Vagina (tissue), 2 donors: ENCODE data around the gene STING1. TPM values are rescaled to one million over a fixed set of nuclear protein-coding genes. Genes with fewer than 3 reads are reported as not detected.

Experiments used
- DNase-seq, 2 donors: peaks; one replicate each; pipeline ENCODE4 v3.0.0-alpha.2; 2017; ENCODE audit errors: extremely low spot score in 2 of 2
- H3K27ac ChIP-seq: fragments of 200-600 bp; sonication (generic); one replicate; pipeline ENCODE4 v1.5.1; 2019
- H3K27me3 ChIP-seq: fragments of 200-600 bp; sonication (generic); one replicate; pipeline ENCODE4 v1.5.1; 2019
- H3K36me3 ChIP-seq, 2 donors: fragments of 200-600 bp; sonication (generic); one replicate each; pipeline ENCODE4 v1.5.1; 2017 to 2019
- H3K4me1 ChIP-seq: fragments of 200-600 bp; sonication (generic); one replicate; pipeline ENCODE4 v1.5.1; 2019
- H3K4me3 ChIP-seq, 2 donors: fragments of 200-600 bp; sonication (generic); 1 replicate in 1 of 2; 2 replicates in 1 of 2; pipeline ENCODE4 v1.5.1; 2016 to 2019
- H3K9me3 ChIP-seq: fragments of 200-600 bp; sonication (generic); one replicate; pipeline ENCODE4 v1.5.1; 2019
- CTCF ChIP-seq, 3 experiments: fragments of 450-650 bp in 2 of 3; fragments of 200-600 bp in 1 of 3; sonication (generic) in 1 of 3; IDR thresholded peaks; one replicate each; pipeline ENCODE4 v1.5.1; 2017 to 2019; ENCODE audit warnings: antibody characterized with exemption in 3 of 3, mild to moderate bottlenecking in 2 of 3, moderate library complexity in 2 of 3
- POLR2A ChIP-seq, 2 donors: fragments of 450-650 bp; IDR thresholded peaks; one replicate each; pipeline ENCODE4 v1.6.1; 2017; ENCODE audit warnings: antibody characterized with exemption in 2 of 2, mild to moderate bottlenecking in 2 of 2, moderate library complexity in 2 of 2
- POLR2AphosphoS5 ChIP-seq, 2 donors: sonication (generic); formaldehyde crosslinking; IDR thresholded peaks; one replicate each; pipeline ENCODE4 v1.9.0; 2017; ENCODE audit warnings: antibody characterized with exemption in 2 of 2, mild to moderate bottlenecking in 2 of 2, low read depth in 1 of 2; ENCODE audit not compliant: insufficient read depth in 1 of 2
- intact Hi-C: fragments of 100-400 bp; cut with DNase I; formaldehyde crosslinking; loops from one replicate; pipeline ENCODE4 v1.15.1; 2023
- total RNA-seq: library from RNA; depleted of rRNA; stranded (reverse); fragments of >200 nt; gene quantifications from one replicate; pipeline ENCODE4 v1.2.3, GENCODE V29; 2016

STING1 gene
- total RNA-seq, 1 donor from 2014 or later: 103 TPM

DNA sequence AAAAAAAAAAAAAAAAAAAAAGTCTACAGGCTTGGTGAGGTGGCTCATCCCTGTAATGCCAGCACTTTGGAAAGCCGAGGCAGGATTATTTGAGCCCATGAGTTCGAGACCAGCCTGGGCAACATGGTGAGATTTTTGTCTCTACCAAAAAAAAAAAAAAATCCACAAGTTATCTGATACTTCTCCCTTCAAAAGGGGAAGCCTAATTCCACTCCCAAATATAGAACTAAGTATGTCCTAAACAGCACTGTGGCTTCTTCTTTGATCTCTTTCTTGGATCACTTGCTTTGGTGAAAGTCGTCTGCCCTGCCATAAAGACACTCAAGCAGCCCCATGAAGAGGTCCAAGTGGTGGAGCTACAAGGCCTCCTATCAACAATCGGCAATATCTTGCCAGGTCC, 18.8 kb upstream of the STING1 start:
- H3K27ac ChIP-seq: no peak overlapping the region
- no peak for DNase-seq
- no peaks in the 10 kb centered on the region for H3K27me3 ChIP-seq
- intact Hi-C loops: no loop called here
- TF ChIP-seq POLR2A (IDR thresholded peaks at IDR 0.05): no peak
- no peak for TF ChIP-seq CTCF (IDR thresholded peaks at IDR 0.05)
- no peak for TF ChIP-seq POLR2AphosphoS5 (IDR thresholded peaks at IDR 0.05; ENCODE audit: insufficient read depth in 1 of 2, low read depth in 1 of 2)
- H3K36me3 ChIP-seq: no peaks in the 10 kb centered on the region
- H3K4me1 ChIP-seq: no peaks in the 10 kb centered on the region
- no peaks in the 10 kb centered on the region for H3K9me3 ChIP-seq
- H3K4me3 ChIP-seq: no peak overlapping the region

GRCh38 chr5:139495638-139496435, 13.3 kb upstream of the STING1 start:
- intact Hi-C loops: no loop called here
- Histone ChIP-seq H3K4me3 (no peak overlapping the region), H3K36me3 (no peaks in the 10 kb centered on the region), H3K27ac (no peak overlapping the region), H3K9me3 (no peaks in the 10 kb centered on the region), H3K27me3 (no peaks in the 10 kb centered on the region), H3K4me1 (peaks cover 21% of the 10 kb centered on the region)
- DNase-seq: no peak
- TF ChIP-seq POLR2AphosphoS5 (IDR thresholded peaks at IDR 0.05; ENCODE audit: insufficient read depth in 1 of 2, low read depth in 1 of 2) (peak in 1 of 2 donors; percentile 53), CTCF (IDR thresholded peaks at IDR 0.05) (no peak), POLR2A (IDR thresholded peaks at IDR 0.05) (no peak)

DNA sequence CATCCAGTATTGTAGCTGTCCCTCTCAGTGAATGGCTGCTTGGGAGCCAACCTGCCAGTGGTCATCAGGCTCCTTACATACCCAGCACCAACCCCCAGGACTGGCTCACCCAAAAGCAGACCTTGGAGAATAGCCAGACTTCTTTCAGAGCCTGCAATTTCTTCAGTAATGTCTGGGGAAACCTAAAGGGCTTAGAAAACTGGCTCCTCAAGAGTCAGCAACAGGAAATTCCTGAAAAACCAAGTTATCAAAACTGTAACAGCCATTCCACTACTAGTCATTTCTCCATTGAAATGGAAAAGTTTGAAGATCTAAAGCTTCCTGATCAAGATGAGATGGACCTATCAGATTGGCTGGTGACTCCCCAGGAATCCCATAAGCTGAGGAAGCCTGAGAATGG, 12.3 kb upstream of the STING1 start:
- intact Hi-C loops: no loop called here
- no peaks in the 10 kb centered on the region for H3K36me3 ChIP-seq
- H3K27ac ChIP-seq: no peak overlapping the region
- H3K9me3 ChIP-seq: no peaks in the 10 kb centered on the region
- H3K27me3 ChIP-seq: no peaks in the 10 kb centered on the region
- DNase-seq: no peak
- H3K4me3 ChIP-seq: no peak overlapping the region
- H3K4me1 ChIP-seq: peaks cover 21% of the 10 kb centered on the region
- TF ChIP-seq POLR2A (IDR thresholded peaks at IDR 0.05) (no peak), POLR2AphosphoS5 (IDR thresholded peaks at IDR 0.05; ENCODE audit: insufficient read depth in 1 of 2, low read depth in 1 of 2) (no peak), CTCF (IDR thresholded peaks at IDR 0.05) (no peak)

DNA sequence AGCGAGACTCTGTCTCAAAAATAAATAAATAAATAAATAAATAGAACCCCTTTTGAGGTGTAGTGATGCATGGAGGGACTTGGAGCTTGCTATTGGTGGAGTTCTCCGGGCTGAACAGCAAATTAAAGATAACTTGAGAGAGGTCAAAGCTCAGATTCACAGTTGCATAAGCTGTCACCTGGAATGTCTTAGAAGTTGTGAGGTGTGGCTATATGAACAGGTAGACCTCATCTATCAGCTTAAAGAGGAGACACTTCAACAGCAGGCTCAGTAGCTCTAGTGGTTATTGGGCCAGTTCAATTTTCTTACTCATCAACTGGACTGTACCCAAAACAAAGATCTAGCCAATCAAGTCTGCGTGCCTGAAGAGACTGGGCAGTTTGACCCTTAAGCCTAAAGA, 11.7 kb upstream of the STING1 start:
- Histone ChIP-seq H3K4me1 (peaks cover 21% of the 10 kb centered on the region), H3K27ac (no peak overlapping the region)
- TF ChIP-seq POLR2A (IDR thresholded peaks at IDR 0.05) (no peak), CTCF (IDR thresholded peaks at IDR 0.05) (no peak)

DNA sequence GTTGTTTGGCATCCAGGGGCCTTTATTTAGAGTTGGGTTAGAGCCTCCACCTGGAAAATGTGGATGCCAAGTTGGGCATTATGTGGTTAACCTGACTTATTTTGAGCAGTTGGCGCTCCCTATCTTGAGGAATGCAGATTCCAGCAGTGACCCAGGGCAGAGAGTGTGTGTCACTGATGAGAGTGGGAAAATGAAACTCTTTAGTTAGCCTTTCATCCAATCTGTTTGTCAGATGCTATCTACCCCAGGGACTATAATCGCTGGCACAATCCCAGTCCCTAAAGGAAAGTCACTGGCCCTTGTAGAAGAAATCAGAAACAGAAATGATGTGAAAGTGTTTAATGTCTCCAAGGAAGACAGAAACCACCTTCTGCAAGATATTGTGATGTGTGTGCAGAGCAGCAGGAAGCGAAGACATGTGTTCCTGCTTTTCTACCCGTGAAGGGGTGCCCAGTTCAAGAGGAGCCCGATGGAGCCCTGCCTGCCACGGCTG, 10.2 kb upstream of the STING1 start:
- Histone ChIP-seq H3K27ac (no peak overlapping the region), H3K4me1 (peaks cover 21% of the 10 kb centered on the region), H3K27me3 (no peaks in the 10 kb centered on the region), H3K9me3 (no peaks in the 10 kb centered on the region), H3K36me3 (no peaks in the 10 kb centered on the region), H3K4me3 (no peak overlapping the region)
- no peak for DNase-seq
- TF ChIP-seq POLR2AphosphoS5 (IDR thresholded peaks at IDR 0.05; ENCODE audit: insufficient read depth in 1 of 2, low read depth in 1 of 2) (no peak), CTCF (IDR thresholded peaks at IDR 0.05) (no peak)
- intact Hi-C loops: no loop called here

More for the DNA sequence above, 11.7 kb upstream of the STING1 start:
- Histone ChIP-seq H3K4me3 (no peak overlapping the region), H3K27me3 (no peaks in the 10 kb centered on the region), H3K9me3 (no peaks in the 10 kb centered on the region), H3K36me3 (no peaks in the 10 kb centered on the region)
- DNase-seq: no peak
- intact Hi-C loops: no loop called here
